ENCODE results near the gene FCHO2.

GRCh38 chr5:73121119-73121463 lies 165.2 kb downstream of the FCHO2 start:
- TF ChIP-seq CTCF (IDR thresholded peaks at IDR 0.05; ENCODE audit: extremely low read depth in 1 of 2, insufficient read depth in 1 of 2, low read depth in 1 of 2, low read length in 2 of 2) (no peak), EZH2 (IDR thresholded peaks at IDR 0.05; ENCODE audit: borderline replicate concordance, low read depth, low read length, severe bottlenecking) (no peak), POLR2A (IDR thresholded peaks at IDR 0.05; ENCODE audit: low read depth, low read length) (no peak), POLR2AphosphoS5 (IDR thresholded peaks at IDR 0.05; ENCODE audit: insufficient read depth, low read depth, low read length) (no peak), MAX (IDR thresholded peaks at IDR 0.05; ENCODE audit: insufficient read depth, insufficient read length) (no peak)
